Kasumi-1 (cell line): ENCODE data around the gene BCORL1.

Experiments
- DNase-seq, 2 experiments: peaks; one replicate each; lab custom pipeline; 2025; lab: John Stamatoyannopoulos, UW

The BCORL1 gene

GRCh38 chrX:129961180-129962083 is 21.0 kb upstream of the BCORL1 start:
- peak; percentile 44 to 51 for DNase-seq

- DNase-seq: no peak
Observed at GRCh38 chrX:129963729-129964128, 18.7 kb upstream of the BCORL1 start.

GRCh38 chrX:129965166-129965565 is 17.3 kb upstream of the BCORL1 start:
- no peak for DNase-seq

- DNase-seq: no peak
Observed at GRCh38 chrX:129968968-129969367, 13.5 kb upstream of the BCORL1 start.

- no peak for DNase-seq
Observed at GRCh38 chrX:129976441-129976840, 6.0 kb upstream of the BCORL1 start.

GRCh38 chrX:129979207-129979920 is 3.1 kb upstream of the BCORL1 start:
- no peak for DNase-seq

- no peak for DNase-seq
Observed at GRCh38 chrX:129980001-129980401, 2.4 kb upstream of the BCORL1 start.

GRCh38 chrX:129980540-129981199 is 1.8 kb upstream of the BCORL1 start:
- DNase-seq: peak in 1 of 2 experiments; percentile 9

GRCh38 chrX:129981200-129981553 is 1.3 kb upstream of the BCORL1 start:
- DNase-seq: no peak

GRCh38 chrX:129981752-129982299 is 609 bp upstream of the BCORL1 start:
- DNase-seq: no peak

- no peak for DNase-seq
Observed at GRCh38 chrX:129983575-129984110, 1.2 kb downstream of the BCORL1 start.

- peak in 1 of 2 experiments; percentile 20 for DNase-seq
Observed at GRCh38 chrX:129984111-129984958, 1.9 kb downstream of the BCORL1 start.

GRCh38 chrX:129987871-129988270 is 5.4 kb downstream of the BCORL1 start:
- no peak for DNase-seq

GRCh38 chrX:129992181-129992580 is 9.7 kb downstream of the BCORL1 start:
- no peak for DNase-seq

- no peak for DNase-seq
Observed at GRCh38 chrX:129996120-129996519, 13.7 kb downstream of the BCORL1 start.

- no peak for DNase-seq
Observed at GRCh38 chrX:129997086-129997485, 14.7 kb downstream of the BCORL1 start.

- no peak for DNase-seq
Observed at GRCh38 chrX:129998021-129998420, 15.6 kb downstream of the BCORL1 start.

- DNase-seq: no peak
Observed at GRCh38 chrX:130001893-130002292, 19.5 kb downstream of the BCORL1 start.

- DNase-seq: no peak
Observed at GRCh38 chrX:130002541-130002940, 20.1 kb downstream of the BCORL1 start.

GRCh38 chrX:130005089-130005807 is 22.8 kb downstream of the BCORL1 start:
- no peak for DNase-seq
